Esophagus muscularis mucosa (tissue), 4 donors: ENCODE results near the gene BIN1. TPM values are rescaled to one million over a fixed set of nuclear protein-coding genes. Genes with fewer than 3 reads are reported as not detected.

Experiments used
- DNase-seq: peaks from one replicate; pipeline ENCODE4 v3.0.0-alpha.2; 2017; ENCODE audit errors: extremely low spot score
- H3K27ac ChIP-seq, 4 donors: fragments of 200-600 bp; sonication (generic); replicated peaks in 1 of 4; 1 replicate in 3 of 4; 2 replicates in 1 of 4; pipeline ENCODE4 v1.5.1; 2016 to 2019; ENCODE audit warnings: mild to moderate bottlenecking in 1 of 4
- H3K27me3 ChIP-seq, 4 donors: fragments of 200-600 bp; sonication (generic); one replicate each; pipeline versions ENCODE4 v1.5.1 to v1.6.0; 2016 to 2019
- H3K36me3 ChIP-seq, 4 donors: fragments of 200-600 bp; sonication (generic); one replicate each; pipeline ENCODE4 v1.5.1; 2016 to 2019
- H3K4me1 ChIP-seq, 4 donors: fragments of 200-600 bp; sonication (generic); one replicate each; pipeline ENCODE4 v1.5.1; 2016 to 2019
- H3K4me3 ChIP-seq, 4 donors: fragments of 200-600 bp; sonication (generic); 1 replicate in 2 of 4; 2 replicates in 2 of 4; pipeline ENCODE4 v1.5.1; 2016 to 2019; ENCODE audit warnings: mild to moderate bottlenecking in 4 of 4, moderate library complexity in 1 of 4
- H3K9me3 ChIP-seq, 4 donors: fragments of 200-600 bp; sonication (generic); 1 replicate in 3 of 4; 2 replicates in 1 of 4; pipeline ENCODE4 v1.5.1; 2016 to 2019
- CTCF ChIP-seq, 3 experiments: fragments of 200-600 bp in 2 of 3; fragments of 450-650 bp in 1 of 3; sonication (generic) in 2 of 3; IDR thresholded peaks; one replicate each; pipeline ENCODE4 v1.5.1; 2017 to 2019; ENCODE audit warnings: antibody characterized with exemption in 3 of 3, mild to moderate bottlenecking in 2 of 3, moderate library complexity in 1 of 3
- EP300 ChIP-seq: sonication (generic); formaldehyde crosslinking; IDR thresholded peaks from one replicate; pipeline ENCODE4 v1.6.1; 2017; ENCODE audit warnings: antibody characterized with exemption
- POLR2A ChIP-seq: fragments of 450-650 bp; IDR thresholded peaks from one replicate; pipeline ENCODE4 v1.6.1; 2017; ENCODE audit warnings: antibody characterized with exemption, moderate library complexity, mild to moderate bottlenecking, low read depth
- POLR2AphosphoS5 ChIP-seq, 2 donors: sonication (generic); formaldehyde crosslinking; IDR thresholded peaks; one replicate each; pipeline ENCODE4 v1.6.1; 2017; ENCODE audit warnings: antibody characterized with exemption in 2 of 2
- WGBS: methylation state at CpG from one replicate; pipeline ENCODE4 v1.1.5; 2018; 5-methylcytosine and 5-hydroxymethylcytosine counted together
- intact Hi-C: fragments of 100-400 bp; cut with DNase I; formaldehyde crosslinking; loops from one replicate; pipeline ENCODE4 v1.15.1; 2023
- total RNA-seq, 4 donors: library from RNA; depleted of rRNA; stranded (reverse); fragments of >200 nt; gene quantifications; one replicate each; pipeline versions ENCODE4 v1.1.0 to v1.2.1, GENCODE V29; 2016

The BIN1 gene
- total RNA-seq, 4 donors from 2014 or later, result 32.4 to 78.2 (median 50.2) TPM

GRCh38 chr2:127063701-127064590, 43.0 kb downstream of the BIN1 start:
- peak overlapping the region; percentile 58 to 81 (median 69) for H3K27ac ChIP-seq
- H3K27me3 ChIP-seq, result no peaks in the 10 kb centered on the region
- peak overlapping the region; percentile 0 to 24 (median 10) for H3K4me3 ChIP-seq
- peaks cover 0 to 52% (median 16%) of the 10 kb centered on the region in 4 donors for H3K36me3 ChIP-seq
- H3K4me1 ChIP-seq, result peaks cover 36 to 61% (median 48%) of the 10 kb centered on the region in 4 donors
- WGBS, result 80% methylated on average over 9 of the region's 28 CpGs
- DNase-seq, result no peak
- intact Hi-C loops, result loop anchor here (10.0 kb wide), 2 partner anchors 111 to 221 kb away; no protein-coding TSS in a partner anchor
- no peaks in the 10 kb centered on the region for H3K9me3 ChIP-seq
- no peak for TF ChIP-seq POLR2A
- no peak for TF ChIP-seq CTCF (IDR thresholded peaks at IDR 0.05)
- no peak for TF ChIP-seq POLR2AphosphoS5 (IDR thresholded peaks at IDR 0.05)
- no peak for TF ChIP-seq EP300

GRCh38 chr2:127061375-127062273, 45.3 kb downstream of the BIN1 start:
- no peaks in the 10 kb centered on the region for H3K9me3 ChIP-seq
- peaks cover 26 to 40% (median 32%) of the 10 kb centered on the region in 4 donors for H3K4me1 ChIP-seq
- H3K27ac ChIP-seq, result no peak overlapping the region
- peaks cover 0 to 69% (median 23%) of the 10 kb centered on the region in 4 donors for H3K36me3 ChIP-seq
- DNase-seq, result no peak
- H3K27me3 ChIP-seq, result no peaks in the 10 kb centered on the region
- TF ChIP-seq POLR2A (no peak), POLR2AphosphoS5 (IDR thresholded peaks at IDR 0.05) (peak in 1 of 2 donors; percentile 61)
- 79% methylated on average over 13 of the region's 23 CpGs for WGBS
- H3K4me3 ChIP-seq, result no peak overlapping the region
- intact Hi-C loops, result loop anchor here (10.0 kb wide), 2 partner anchors 113 to 223 kb away; no protein-coding TSS in a partner anchor

- Histone ChIP-seq H3K9me3 (no peaks in the 10 kb centered on the region), H3K4me3 (no peak overlapping the region), H3K36me3 (peaks cover 0 to 81% (median 28%) of the 10 kb centered on the region in 4 donors), H3K27me3 (no peaks in the 10 kb centered on the region), H3K4me1 (peaks cover 18 to 28% (median 21%) of the 10 kb centered on the region in 4 donors), H3K27ac (no peak overlapping the region)
- no peak for DNase-seq
- WGBS, result 97% methylated on average over 25 of the region's 30 CpGs
- TF ChIP-seq CTCF (IDR thresholded peaks at IDR 0.05) (no peak), EP300 (no peak), POLR2A (no peak), POLR2AphosphoS5 (IDR thresholded peaks at IDR 0.05) (no peak)
- intact Hi-C loops, result loop anchor here (10.0 kb wide), 2 partner anchors 114 to 224 kb away; no protein-coding TSS in a partner anchor
Measured at GRCh38 chr2:127060264-127060945, 46.5 kb downstream of the BIN1 start.

- no peaks in the 10 kb centered on the region for H3K27me3 ChIP-seq
- no peak overlapping the region for H3K27ac ChIP-seq
- no peak for TF ChIP-seq POLR2AphosphoS5 (IDR thresholded peaks at IDR 0.05)
- no peak for TF ChIP-seq CTCF (IDR thresholded peaks at IDR 0.05)
- TF ChIP-seq POLR2A, result no peak
- intact Hi-C loops, result no loop called here
- no peak for DNase-seq
- peaks cover 9 to 19% (median 13%) of the 10 kb centered on the region in 4 donors for H3K4me1 ChIP-seq
- no peak overlapping the region for H3K4me3 ChIP-seq
- H3K36me3 ChIP-seq, result peaks cover 0 to 82% (median 28%) of the 10 kb centered on the region in 4 donors
- no peaks in the 10 kb centered on the region for H3K9me3 ChIP-seq
- WGBS, result 97% methylated on average over 9 of the region's 10 CpGs
Measured at GRCh38 chr2:127059559-127059958, 47.4 kb downstream of the BIN1 start.
